Urinary bladder (tissue), 4 donors: ENCODE measurements around the gene CCNQ. TPM values are rescaled to one million over a fixed set of nuclear protein-coding genes. Genes with fewer than 3 reads are reported as not detected.

Experiments
- DNase-seq: peaks from one replicate; pipeline ENCODE4 v3.0.0-alpha.2; 2015; ENCODE audit errors: extremely low spot score
- H3K27ac ChIP-seq: one replicate; pipeline ENCODE4 v1.5.1; 2013; ENCODE audit warnings: low read depth, mild to moderate bottlenecking, moderate library complexity
- H3K36me3 ChIP-seq: one replicate; pipeline ENCODE4 v1.6.1; 2013; ENCODE audit warnings: mild to moderate bottlenecking, moderate library complexity; ENCODE audit not compliant: insufficient read depth
- H3K4me1 ChIP-seq: one replicate; pipeline ENCODE4 v1.6.1; 2013; ENCODE audit warnings: mild to moderate bottlenecking, moderate library complexity; ENCODE audit not compliant: insufficient read depth
- H3K4me3 ChIP-seq: one replicate; pipeline ENCODE4 v1.5.1; 2013; ENCODE audit warnings: low read depth, low read length
- WGBS: extraction: QIAGEN DNeasy Blood & Tissue Kit; methylation state at CpG from one replicate; pipeline ENCODE4 v1.1.7; 2013; 5-methylcytosine and 5-hydroxymethylcytosine counted together
- polyA plus RNA-seq: library from polyadenylated mRNA; stranded (reverse); fragments of 200-250 nt; gene quantifications from one replicate; pipeline ENCODE4 v1.2.3, GENCODE V29; 2013
- total RNA-seq: library from RNA; depleted of rRNA; stranded (reverse); fragments of >200 nt; gene quantifications from one replicate; pipeline ENCODE4 v1.2.3, GENCODE V29; 2014
- donor health status: healthy with polysubstance abuse.
- donor health status: healthy.

The CCNQ gene
- total and polyA plus RNA-seq, 2 donors = 11.8 to 33.1 TPM

- Histone ChIP-seq H3K4me3 (no peak overlapping the region), H3K4me1 (no peaks in the 10 kb centered on the region), H3K36me3 (no peaks in the 10 kb centered on the region), H3K27ac (no peak overlapping the region)
- WGBS = 76% methylated on average over 16 of the region's 16 CpGs
- no peak for DNase-seq
Measured at GRCh38 chrX:153623310-153624029, 24.5 kb upstream of the CCNQ start.

- 59% methylated on average over 17 of the region's 17 CpGs for WGBS
- H3K4me3 ChIP-seq = no peak overlapping the region
- no peaks in the 10 kb centered on the region for H3K4me1 ChIP-seq
- H3K36me3 ChIP-seq = no peaks in the 10 kb centered on the region
- H3K27ac ChIP-seq = no peak overlapping the region
- no peak for DNase-seq
Measured at GRCh38 chrX:153622661-153623309, 23.8 kb upstream of the CCNQ start.

GRCh38 chrX:153621949-153622598 is 23.1 kb upstream of the CCNQ start:
- no peak overlapping the region for H3K27ac ChIP-seq
- H3K4me1 ChIP-seq = no peaks in the 10 kb centered on the region
- no peak overlapping the region for H3K4me3 ChIP-seq
- DNase-seq = no peak
- no peaks in the 10 kb centered on the region for H3K36me3 ChIP-seq
- WGBS = 90% methylated on average over 27 of the region's 27 CpGs

- H3K27ac ChIP-seq = no peak overlapping the region
- no peak overlapping the region for H3K4me3 ChIP-seq
- 81% methylated on average over 5 of the region's 5 CpGs for WGBS
- H3K4me1 ChIP-seq = no peaks in the 10 kb centered on the region
- H3K36me3 ChIP-seq = no peaks in the 10 kb centered on the region
- no peak for DNase-seq
Measured at GRCh38 chrX:153620576-153620975, 21.6 kb upstream of the CCNQ start.

DNA sequence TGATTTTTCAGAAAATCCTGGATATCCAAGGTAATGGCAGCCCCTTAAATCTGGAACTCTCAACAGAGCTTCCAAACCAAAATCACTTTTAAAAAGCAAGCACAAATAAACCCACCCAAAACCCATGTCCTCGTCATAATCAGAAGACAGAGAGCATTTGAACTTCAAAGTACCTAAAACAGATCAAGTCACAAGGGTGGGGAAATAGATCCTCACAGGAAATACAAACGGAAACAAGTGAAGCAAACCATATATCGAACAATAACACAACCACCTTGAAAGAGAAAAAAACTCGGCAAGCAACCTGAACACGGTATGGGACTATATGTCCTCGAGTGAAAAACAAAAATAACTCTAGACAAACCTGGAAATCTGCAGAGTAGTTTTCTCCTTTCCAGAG is 15.9 kb upstream of the CCNQ start:
- WGBS = 66% methylated on average over 6 of the region's 6 CpGs
- H3K27ac ChIP-seq = no peak overlapping the region
- no peak overlapping the region for H3K4me3 ChIP-seq
- no peaks in the 10 kb centered on the region for H3K4me1 ChIP-seq
- H3K36me3 ChIP-seq = no peaks in the 10 kb centered on the region
- DNase-seq = no peak

DNA sequence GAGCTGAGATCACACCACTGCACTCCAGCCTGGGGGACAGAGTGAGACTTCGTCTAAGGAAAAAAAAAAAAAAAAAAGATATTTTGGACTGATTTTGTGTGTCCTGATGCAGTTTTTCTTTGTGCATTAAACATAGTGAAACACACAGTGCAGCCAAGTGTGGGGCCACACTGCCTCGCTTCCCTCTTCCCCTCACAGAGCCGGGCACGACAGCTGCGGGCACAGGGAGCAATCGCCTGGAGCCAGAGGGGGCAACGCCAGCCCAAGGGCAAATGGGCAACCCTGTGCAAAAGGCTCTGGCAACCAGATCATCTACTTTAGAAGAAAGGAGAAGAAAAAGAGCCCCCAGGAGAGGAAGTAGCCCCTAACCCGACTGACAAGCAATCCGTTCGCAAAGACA is 13.5 kb upstream of the CCNQ start:
- H3K4me3 ChIP-seq = no peak overlapping the region
- no peaks in the 10 kb centered on the region for H3K36me3 ChIP-seq
- no peaks in the 10 kb centered on the region for H3K4me1 ChIP-seq
- DNase-seq = no peak
- 83% methylated on average over 10 of the region's 10 CpGs for WGBS
- H3K27ac ChIP-seq = no peak overlapping the region

DNA sequence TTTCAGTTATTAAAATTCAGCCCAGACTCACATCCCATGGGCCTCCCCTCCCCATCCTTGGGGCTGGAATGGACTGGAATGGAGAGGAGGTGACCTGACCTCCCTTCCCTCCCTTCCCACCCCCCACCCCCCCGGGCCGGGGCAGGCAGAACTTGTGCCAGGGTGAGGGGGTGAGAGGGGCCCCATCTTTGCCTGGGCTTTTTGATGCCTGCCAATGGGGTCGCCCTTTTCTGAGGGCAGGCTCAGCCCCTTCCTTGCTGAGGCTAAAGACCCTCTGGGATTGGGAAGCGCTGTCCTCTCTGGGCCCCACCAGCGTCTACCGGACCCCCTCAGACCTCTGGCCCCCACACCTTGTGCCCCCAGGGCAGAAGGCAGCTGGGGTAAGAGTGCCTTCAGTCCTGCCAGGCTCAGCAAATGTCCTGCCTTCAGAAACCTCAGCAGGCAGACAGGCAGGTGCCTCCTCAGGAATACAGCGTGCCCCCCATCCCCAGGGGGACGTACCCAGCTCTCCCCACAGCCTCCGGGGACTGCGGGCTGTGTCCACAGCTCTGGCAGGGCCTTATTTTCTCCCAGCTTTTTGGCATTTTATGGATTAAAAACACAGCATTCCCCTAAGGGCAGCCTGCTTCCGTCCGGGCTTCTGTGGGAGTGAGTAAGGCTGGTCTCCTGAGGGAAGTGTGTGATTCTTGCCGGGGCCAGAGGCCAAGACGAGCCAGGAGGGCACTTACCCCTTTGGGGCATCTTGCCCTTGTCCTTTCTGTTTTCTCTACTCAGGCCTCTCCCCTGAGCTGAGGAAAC is 12.6 kb upstream of the CCNQ start:
- Histone ChIP-seq H3K27ac (no peak overlapping the region), H3K36me3 (no peaks in the 10 kb centered on the region), H3K4me3 (no peak overlapping the region), H3K4me1 (no peaks in the 10 kb centered on the region)
- WGBS = 73% methylated on average over 14 of the region's 14 CpGs
- DNase-seq = no peak

GRCh38 chrX:153610836-153611213 is 11.9 kb upstream of the CCNQ start:
- Histone ChIP-seq H3K36me3 (no peaks in the 10 kb centered on the region), H3K4me1 (no peaks in the 10 kb centered on the region), H3K27ac (no peak overlapping the region), H3K4me3 (no peak overlapping the region)
- 80% methylated on average over 9 of the region's 9 CpGs for WGBS
- DNase-seq = no peak

- peak; percentile 50 for DNase-seq
- no peaks in the 10 kb centered on the region for H3K36me3 ChIP-seq
- H3K4me1 ChIP-seq = no peaks in the 10 kb centered on the region
- H3K27ac ChIP-seq = no peak overlapping the region
- H3K4me3 ChIP-seq = peak overlapping the region; percentile 42
- 2% methylated on average over 63 of the region's 63 CpGs for WGBS
Measured at GRCh38 chrX:153609917-153610835, 11.2 kb upstream of the CCNQ start.

DNA sequence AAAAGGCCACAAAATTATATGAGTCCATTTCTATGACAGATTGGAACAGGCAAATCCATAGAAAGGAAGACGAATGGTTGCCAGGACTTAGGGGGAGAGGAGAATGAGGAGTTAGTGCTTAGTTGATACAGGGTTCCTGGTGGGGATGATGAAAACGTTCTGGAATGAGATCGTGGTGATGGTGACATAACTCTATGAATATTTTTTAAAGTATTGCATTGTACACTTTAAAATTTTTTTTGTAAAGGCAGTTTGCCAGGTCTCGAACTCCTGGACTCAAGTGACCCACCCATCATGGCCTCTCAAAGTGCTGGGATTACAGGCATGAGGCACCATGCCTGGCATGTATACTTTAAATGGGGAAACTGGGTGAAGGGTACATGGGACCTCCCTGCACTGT is 9.9 kb upstream of the CCNQ start:
- Histone ChIP-seq H3K27ac (no peak overlapping the region), H3K36me3 (no peaks in the 10 kb centered on the region), H3K4me1 (no peaks in the 10 kb centered on the region), H3K4me3 (no peak overlapping the region)
- WGBS = 56% methylated on average over 4 of the region's 4 CpGs
- no peak for DNase-seq

- 74% methylated on average over 2 of the region's 2 CpGs for WGBS
- H3K4me3 ChIP-seq = no peak overlapping the region
- no peak for DNase-seq
- H3K4me1 ChIP-seq = no peaks in the 10 kb centered on the region
- H3K27ac ChIP-seq = no peak overlapping the region
- no peaks in the 10 kb centered on the region for H3K36me3 ChIP-seq
Measured at GRCh38 chrX:153608376-153608775, 9.4 kb upstream of the CCNQ start.

- WGBS = 83% methylated on average over 23 of the region's 23 CpGs
- Histone ChIP-seq H3K4me1 (no peaks in the 10 kb centered on the region), H3K27ac (no peak overlapping the region), H3K36me3 (no peaks in the 10 kb centered on the region), H3K4me3 (no peak overlapping the region)
- no peak for DNase-seq
Measured at GRCh38 chrX:153606503-153606902, 7.6 kb upstream of the CCNQ start.
